Measurements from ENCODE around the gene MAVS. TPM values are rescaled to one million over a fixed set of nuclear protein-coding genes. Genes with fewer than 3 reads are reported as not detected.

MAVS gene
- total RNA-seq, 1 donor, result 32.4 TPM

GRCh38 chr20:3919352-3919751 lies 72.7 kb downstream of the MAVS start:
- no peak overlapping the region for H3K4me3 ChIP-seq (ENCODE audit: low read depth, low read length)
- DNase-seq (ENCODE audit: low read depth), result peak; percentile 59
- no peak for TF ChIP-seq CTCF (IDR thresholded peaks at IDR 0.05; ENCODE audit: insufficient read depth, low read depth, low read length)

GRCh38 chr20:3922223-3922982 lies 75.8 kb downstream of the MAVS start:
- TF ChIP-seq CTCF (IDR thresholded peaks at IDR 0.05; ENCODE audit: insufficient read depth, low read depth, low read length), result no peak

GRCh38 chr20:3922983-3923339 lies 76.3 kb downstream of the MAVS start:
- DNase-seq (ENCODE audit: low read depth), result no peak
- no peak for TF ChIP-seq CTCF (IDR thresholded peaks at IDR 0.05; ENCODE audit: insufficient read depth, low read depth, low read length)

More at GRCh38 chr20:3922223-3922982, 75.8 kb downstream of the MAVS start:
- no peak overlapping the region for H3K4me3 ChIP-seq (ENCODE audit: low read depth, low read length)
- no peak for DNase-seq (ENCODE audit: low read depth)

GRCh38 chr20:3923818-3924217 lies 77.2 kb downstream of the MAVS start:
- no peak overlapping the region for H3K4me3 ChIP-seq (ENCODE audit: low read depth, low read length)
- TF ChIP-seq CTCF (IDR thresholded peaks at IDR 0.05; ENCODE audit: insufficient read depth, low read depth, low read length), result no peak
- DNase-seq (ENCODE audit: low read depth), result peak; percentile 36

More at GRCh38 chr20:3922983-3923339, 76.3 kb downstream of the MAVS start:
- no peak overlapping the region for H3K4me3 ChIP-seq (ENCODE audit: low read depth, low read length)

GRCh38 chr20:3924304-3925112 lies 77.9 kb downstream of the MAVS start:
- no peak for TF ChIP-seq CTCF (IDR thresholded peaks at IDR 0.05; ENCODE audit: insufficient read depth, low read depth, low read length)
- DNase-seq (ENCODE audit: low read depth), result no peak
- H3K4me3 ChIP-seq (ENCODE audit: low read depth, low read length), result no peak overlapping the region

- no peak for TF ChIP-seq CTCF (IDR thresholded peaks at IDR 0.05; ENCODE audit: insufficient read depth, low read depth, low read length)
- H3K4me3 ChIP-seq (ENCODE audit: low read depth, low read length), result no peak overlapping the region
- no peak for DNase-seq (ENCODE audit: low read depth)
These were observed 78.6 kb downstream of the MAVS start for GRCh38 chr20:3925113-3925695.

Small RNAs within 50 kb of the gene (small RNA-seq; reads per million reads assigned to genes)
- gene MIR103A2, result 134 reads per million, percentile 97 among the genes with 10 or more reads in this experiment

Other genes with a start within 250 kb of the MAVS start
- gene GFRA4, start 183.4 kb upstream of the MAVS start, total RNA-seq, result not detected in 2 replicates
- gene ADAM33, start 164.8 kb upstream of the MAVS start, total RNA-seq, result 44.8 and 53.1 TPM in 2 replicates
- gene SIGLEC1, start 134.2 kb upstream of the MAVS start, total RNA-seq, result not detected in 2 replicates
- gene HSPA12B, start 114.1 kb upstream of the MAVS start, total RNA-seq, result under 0.01 TPM in 1 of 2 replicates, not detected in the other
- gene ADISSP, start 79.1 kb upstream of the MAVS start, total RNA-seq, result 26.8 and 34.8 TPM in 2 replicates
- under 0.01 and 0.32 TPM in 2 replicates for gene SPEF1, start 65.4 kb upstream of the MAVS start, total RNA-seq
- gene CENPB, start 60.1 kb upstream of the MAVS start, total RNA-seq, result 87.7 and 106 TPM in 2 replicates
- gene CDC25B, start 50.5 kb upstream of the MAVS start, total RNA-seq, result 28.0 and 46.2 TPM in 2 replicates
- gene AP5S1, start 26.3 kb upstream of the MAVS start, total RNA-seq, result 17.7 and 20.6 TPM in 2 replicates
- 53.5 and 64.8 TPM in 2 replicates for gene PANK2, start 42.6 kb downstream of the MAVS start, total RNA-seq
- gene RNF24, start 168.7 kb downstream of the MAVS start, total RNA-seq, result 15.5 TPM in 2 replicates